Neural cell (in vitro differentiated cells): ENCODE data around the gene SLC51A. TPM values are rescaled to one million over a fixed set of nuclear protein-coding genes. Genes with fewer than 3 reads are reported as not detected.
A peak's percentile ranks its signal among the peaks of the same experiment; 100 is the strongest.

Experiments used
- H2AFZ ChIP-seq: fragments of 200-600, 300-800 bp; sonication (generic), shearing (Covaris generic); 2 replicates; pipeline ENCODE4 v1.6.0; 2014; ENCODE audit warnings: low read depth, mild to moderate bottlenecking, antibody characterized with exemption, low read length, moderate library complexity
- H3F3A ChIP-seq: fragments of 200-600 bp; shearing (Covaris generic); 2 replicates; pipeline ENCODE4 v1.6.1; 2016; ENCODE audit warnings: mild to moderate bottlenecking, moderate library complexity, mixed read lengths, antibody characterized with exemption, low read length; ENCODE audit not compliant: insufficient read depth, poor library complexity, severe bottlenecking
- H3K27ac ChIP-seq: fragments of 200-600, 300-800 bp; sonication (generic), shearing (Covaris generic); 2 replicates; pipeline ENCODE4 v1.5.1; 2014; ENCODE audit warnings: mild to moderate bottlenecking, low read length, moderate library complexity
- H3K27me3 ChIP-seq: fragments of 300-800, 200-600 bp; sonication (generic), shearing (Covaris generic); 2 replicates; pipeline ENCODE4 v1.6.0; 2014; ENCODE audit warnings: mild to moderate bottlenecking, low read depth, low read length, moderate library complexity; ENCODE audit not compliant: insufficient read depth
- H3K36me3 ChIP-seq: fragments of 300-800, 200-600 bp; sonication (generic), shearing (Covaris generic); 2 replicates; pipeline ENCODE4 v1.5.1; 2014; ENCODE audit warnings: mild to moderate bottlenecking, antibody characterized with exemption, low read length, moderate library complexity; ENCODE audit not compliant: insufficient read depth
- H3K4me2 ChIP-seq: fragments of 300-800, 200-600 bp; sonication (generic), shearing (Covaris generic); 2 replicates; pipeline ENCODE4 v1.6.0; 2014; ENCODE audit warnings: mild to moderate bottlenecking, low read length
- H3K4me3 ChIP-seq: fragments of 300-800, 200-600 bp; sonication (generic), shearing (Covaris generic); 2 replicates; pipeline ENCODE4 v1.5.1; 2014; ENCODE audit warnings: mild to moderate bottlenecking, low read length, moderate library complexity
- H3K79me2 ChIP-seq: fragments of 200-600 bp; shearing (Covaris generic); replicated peaks from 2 replicates; pipeline ENCODE4 v1.6.0; 2014; ENCODE audit warnings: mild to moderate bottlenecking, low read length, moderate library complexity; ENCODE audit not compliant: insufficient read depth
- H3K9ac ChIP-seq: fragments of 300-800, 200-600 bp; sonication (generic), shearing (Covaris generic); 2 replicates; pipeline ENCODE4 v1.6.1; 2016; ENCODE audit warnings: mild to moderate bottlenecking, low read length, mixed read lengths
- H3K9me2 ChIP-seq: fragments of 200-600 bp; shearing (Covaris generic); 2 replicates; pipeline ENCODE4 v1.6.1; 2016; ENCODE audit warnings: mild to moderate bottlenecking, low read length, mixed read lengths; ENCODE audit not compliant: insufficient read depth
- H3K9me3 ChIP-seq: fragments of 200-600, 300-800 bp; sonication (generic), shearing (Covaris generic); 2 replicates; pipeline ENCODE4 v1.6.1; 2016; ENCODE audit warnings: mild to moderate bottlenecking, mixed run types, low read length, moderate library complexity, mixed read lengths
- H4K20me1 ChIP-seq: fragments of 200-600 bp; shearing (Covaris generic); 2 replicates; pipeline ENCODE4 v1.6.1; 2016; ENCODE audit warnings: mild to moderate bottlenecking, mixed run types; ENCODE audit not compliant: insufficient read depth
- CTCF ChIP-seq: fragments of 450-650 bp; IDR thresholded peaks from 2 replicates; pipeline ENCODE4 v1.5.1; 2014; ENCODE audit warnings: antibody characterized with exemption, mild to moderate bottlenecking, moderate library complexity; ENCODE audit not compliant: poor library complexity, severe bottlenecking
- EP300 ChIP-seq: fragments of 450-650 bp; conservative IDR thresholded peaks from 2 replicates; pipeline ENCODE4 v1.6.1; 2014; ENCODE audit warnings: antibody characterized with exemption, mild to moderate bottlenecking, moderate library complexity; ENCODE audit not compliant: poor library complexity, severe bottlenecking
- EZH2 ChIP-seq: fragments of 200-600, 300-800 bp; shearing (Covaris generic), sonication (generic); IDR thresholded peaks from 2 replicates; pipeline ENCODE4 v1.6.1; 2014; ENCODE audit warnings: antibody characterized with exemption, low read length, borderline replicate concordance, mild to moderate bottlenecking; ENCODE audit not compliant: insufficient read depth, poor library complexity, severe bottlenecking
- MXI1 ChIP-seq: fragments of 450-650 bp; conservative IDR thresholded peaks from 2 replicates; pipeline ENCODE4 v1.6.1; 2014; ENCODE audit warnings: antibody characterized with exemption, mild to moderate bottlenecking; ENCODE audit not compliant: poor library complexity, severe bottlenecking
- POLR2AphosphoS5 ChIP-seq: IDR thresholded peaks from 2 replicates; pipeline ENCODE4 v1.6.1; 2012
- RAD21 ChIP-seq: fragments of 450-650 bp; conservative IDR thresholded peaks from 2 replicates; pipeline ENCODE4 v1.6.1; 2014; ENCODE audit warnings: antibody characterized with exemption, mild to moderate bottlenecking, moderate library complexity
- REST ChIP-seq: IDR thresholded peaks from 2 replicates; pipeline ENCODE4 v1.6.1; 2012; ENCODE audit warnings: borderline replicate concordance
- SMC3 ChIP-seq: fragments of 450-650 bp; conservative IDR thresholded peaks from 2 replicates; pipeline ENCODE4 v1.6.1; 2014; ENCODE audit warnings: antibody characterized with exemption, mild to moderate bottlenecking, moderate library complexity; ENCODE audit not compliant: poor library complexity
- TAF1 ChIP-seq: IDR thresholded peaks from 2 replicates; pipeline ENCODE4 v1.6.1; 2012; ENCODE audit warnings: low read depth
- polyA plus RNA-seq: library from polyadenylated mRNA; depleted of rRNA; stranded (reverse); fragments of >200 nt; gene quantifications from 2 replicates; pipeline ENCODE4 v1.2.3, GENCODE V29; 2014

Gene SLC51A
- polyA plus RNA-seq, 1 donor from 2014 or later: not detected

GRCh38 chr3:196219970-196220311 is 3.6 kb downstream of the SLC51A start:
- H3F3A ChIP-seq: no peaks in the 10 kb centered on the region
- H4K20me1 ChIP-seq: no peaks in the 10 kb centered on the region
- H3K79me2 ChIP-seq: no peaks in the 10 kb centered on the region
- H3K9me2 ChIP-seq: no peaks in the 10 kb centered on the region
- H3K9me3 ChIP-seq: no peaks in the 10 kb centered on the region
- no peak overlapping the region for H3K4me3 ChIP-seq
- no peak for TF ChIP-seq POLR2AphosphoS5
- no peak for TF ChIP-seq MXI1
- no peak for TF ChIP-seq REST
- TF ChIP-seq EP300: no peak
- no peak for TF ChIP-seq CTCF
- no peak for TF ChIP-seq SMC3
- no peak for TF ChIP-seq EZH2
- TF ChIP-seq TAF1: no peak
- no peak for TF ChIP-seq RAD21
- H2AFZ ChIP-seq: no peak overlapping the region
- H3K9ac ChIP-seq: no peak overlapping the region
- H3K4me2 ChIP-seq: no peak overlapping the region
- no peaks in the 10 kb centered on the region for H3K27me3 ChIP-seq
- peak overlapping the region; percentile 34 for H3K27ac ChIP-seq
- no peaks in the 10 kb centered on the region for H3K36me3 ChIP-seq

- Histone ChIP-seq H3K79me2 (no peaks in the 10 kb centered on the region), H3F3A (no peaks in the 10 kb centered on the region), H3K9ac (no peak overlapping the region), H3K9me2 (no peaks in the 10 kb centered on the region), H3K4me3 (no peak overlapping the region), H3K9me3 (no peaks in the 10 kb centered on the region), H2AFZ (no peak overlapping the region), H3K27ac (no peak overlapping the region), H3K4me2 (no peak overlapping the region), H3K27me3 (no peaks in the 10 kb centered on the region), H3K36me3 (no peaks in the 10 kb centered on the region), H4K20me1 (no peaks in the 10 kb centered on the region)
- TF ChIP-seq SMC3 (no peak), CTCF (no peak), MXI1 (no peak), RAD21 (no peak)
These were observed 4.3 kb downstream of the SLC51A start for GRCh38 chr3:196220587-196220986.
